Measurements from ENCODE around the gene SLC4A8.

The SLC4A8 gene

GRCh38 chr12:51395283-51396230 lies 29.1 kb upstream of the SLC4A8 start:
- peak; percentile 66 for DNase-seq

GRCh38 chr12:51397670-51398069 lies 27.0 kb upstream of the SLC4A8 start:
- no peak for DNase-seq

GRCh38 chr12:51399891-51400290 lies 24.7 kb upstream of the SLC4A8 start:
- DNase-seq: no peak

GRCh38 chr12:51401020-51401419 lies 23.6 kb upstream of the SLC4A8 start:
- DNase-seq: no peak

GRCh38 chr12:51401486-51401885 lies 23.1 kb upstream of the SLC4A8 start:
- DNase-seq: no peak

- DNase-seq: no peak
These were observed 22.7 kb upstream of the SLC4A8 start for GRCh38 chr12:51401900-51402299.

- no peak for DNase-seq
These were observed 21.5 kb upstream of the SLC4A8 start for GRCh38 chr12:51403159-51403558.

- DNase-seq: no peak
These were observed 20.9 kb upstream of the SLC4A8 start for GRCh38 chr12:51403681-51404136.

- DNase-seq: no peak
These were observed 20.0 kb upstream of the SLC4A8 start for GRCh38 chr12:51404627-51405026.

- DNase-seq: no peak
These were observed 18.8 kb upstream of the SLC4A8 start for GRCh38 chr12:51405801-51406207.

GRCh38 chr12:51406290-51406689 lies 18.3 kb upstream of the SLC4A8 start:
- no peak for DNase-seq

- no peak for DNase-seq
These were observed 17.8 kb upstream of the SLC4A8 start for GRCh38 chr12:51406859-51407258.

GRCh38 chr12:51407604-51408003 lies 17.0 kb upstream of the SLC4A8 start:
- no peak for DNase-seq

- no peak for DNase-seq
These were observed 14.8 kb upstream of the SLC4A8 start for GRCh38 chr12:51409846-51410245.

- no peak for DNase-seq
These were observed 11.5 kb upstream of the SLC4A8 start for GRCh38 chr12:51413149-51413548.

- no peak for DNase-seq
These were observed 10.8 kb upstream of the SLC4A8 start for GRCh38 chr12:51413791-51414190.

- DNase-seq: no peak
These were observed 8.7 kb upstream of the SLC4A8 start for GRCh38 chr12:51415931-51416330.

GRCh38 chr12:51417826-51418225 lies 6.8 kb upstream of the SLC4A8 start:
- DNase-seq: no peak

- no peak for DNase-seq
These were observed 5.0 kb upstream of the SLC4A8 start for GRCh38 chr12:51419425-51420193.

GRCh38 chr12:51421266-51421884 lies 3.3 kb upstream of the SLC4A8 start:
- no peak for DNase-seq

GRCh38 chr12:51424094-51424661 lies 453 bp upstream of the SLC4A8 start:
- no peak for DNase-seq

GRCh38 chr12:51428256-51428655 lies 3.6 kb downstream of the SLC4A8 start:
- no peak for DNase-seq

- no peak for DNase-seq
These were observed 5.1 kb downstream of the SLC4A8 start for GRCh38 chr12:51429700-51430099.
